Left hindlimb (tissue), 1 donor: ENCODE data around the gene NAT8L.
"Not testable (repeated sequence)": the region's sequence is repeated elsewhere in the genome, so short reads cannot be mapped to it uniquely, and the experiment has no call there.

Experiments used
- DNase-seq: peaks from one replicate; pipeline ENCODE4 v3.0.0-alpha.2; 2018

Gene NAT8L, protein sequence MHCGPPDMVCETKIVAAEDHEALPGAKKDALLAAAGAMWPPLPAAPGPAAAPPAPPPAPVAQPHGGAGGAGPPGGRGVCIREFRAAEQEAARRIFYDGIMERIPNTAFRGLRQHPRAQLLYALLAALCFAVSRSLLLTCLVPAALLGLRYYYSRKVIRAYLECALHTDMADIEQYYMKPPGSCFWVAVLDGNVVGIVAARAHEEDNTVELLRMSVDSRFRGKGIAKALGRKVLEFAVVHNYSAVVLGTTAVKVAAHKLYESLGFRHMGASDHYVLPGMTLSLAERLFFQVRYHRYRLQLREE

DNA sequence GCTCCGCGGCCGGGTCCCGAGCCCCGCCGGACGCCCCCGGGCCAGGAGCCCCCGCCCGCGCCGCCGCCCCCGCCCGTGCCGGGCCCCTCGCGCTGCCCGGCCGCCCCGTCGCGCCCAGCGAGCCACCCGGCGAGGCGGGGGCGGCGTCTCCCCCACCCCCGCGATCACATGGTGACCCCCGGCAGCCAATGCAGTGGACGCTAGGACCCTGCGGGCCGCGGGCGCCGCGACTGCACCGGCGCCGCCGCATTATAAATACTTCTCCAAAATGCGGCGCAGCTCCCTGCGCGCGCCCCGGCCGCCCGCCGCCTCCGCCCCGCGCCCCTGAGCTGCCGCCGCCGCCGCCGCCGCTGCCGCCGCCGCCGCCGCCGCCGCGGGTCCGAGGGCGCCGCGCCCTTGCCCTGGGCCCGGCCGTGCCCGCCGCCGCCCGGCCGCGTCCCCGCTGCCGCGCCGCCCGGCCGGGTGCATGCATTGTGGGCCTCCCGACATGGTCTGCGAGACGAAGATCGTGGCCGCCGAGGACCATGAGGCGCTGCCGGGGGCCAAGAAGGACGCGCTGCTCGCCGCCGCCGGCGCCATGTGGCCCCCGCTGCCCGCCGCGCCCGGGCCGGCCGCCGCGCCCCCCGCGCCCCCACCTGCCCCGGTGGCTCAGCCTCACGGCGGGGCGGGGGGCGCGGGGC lies at the start of gene NAT8L:
Gene NAT8L, plus strand, starts transcription at position 282 of the 680 bp plus-strand sequence. Its CDS starts 185 bp downstream, at position 467.
- DNase-seq: no peak

DNA sequence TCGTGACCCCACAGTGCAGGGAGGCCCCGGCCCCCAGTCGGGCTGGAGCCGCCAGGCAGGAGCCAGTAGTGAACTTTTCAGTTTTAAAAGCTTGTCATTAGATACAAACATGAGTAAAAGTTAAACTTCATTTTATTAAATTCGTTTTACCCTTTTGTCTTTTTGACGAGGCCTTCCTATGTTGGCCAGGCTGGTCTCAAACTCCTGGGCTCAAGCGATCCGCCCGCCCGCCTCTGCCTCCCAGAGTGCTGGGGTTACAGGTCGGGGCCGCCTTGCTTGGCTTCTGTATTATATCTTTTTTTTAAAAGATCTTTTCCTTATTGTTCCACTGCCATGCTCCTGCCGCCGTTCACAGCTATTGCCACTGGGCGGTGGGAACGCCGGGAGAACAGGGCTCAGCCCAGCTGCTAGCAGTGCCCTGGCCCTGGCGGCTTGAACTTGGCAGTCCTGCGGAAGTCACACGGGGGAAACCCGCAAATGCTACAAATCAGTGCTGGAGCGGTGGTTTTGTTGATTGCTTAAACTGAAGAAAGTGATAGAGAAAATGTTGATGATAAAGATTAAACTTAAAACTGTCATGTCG lies 49.4 kb upstream of the NAT8L start:
- peak; percentile 51 for DNase-seq

DNA sequence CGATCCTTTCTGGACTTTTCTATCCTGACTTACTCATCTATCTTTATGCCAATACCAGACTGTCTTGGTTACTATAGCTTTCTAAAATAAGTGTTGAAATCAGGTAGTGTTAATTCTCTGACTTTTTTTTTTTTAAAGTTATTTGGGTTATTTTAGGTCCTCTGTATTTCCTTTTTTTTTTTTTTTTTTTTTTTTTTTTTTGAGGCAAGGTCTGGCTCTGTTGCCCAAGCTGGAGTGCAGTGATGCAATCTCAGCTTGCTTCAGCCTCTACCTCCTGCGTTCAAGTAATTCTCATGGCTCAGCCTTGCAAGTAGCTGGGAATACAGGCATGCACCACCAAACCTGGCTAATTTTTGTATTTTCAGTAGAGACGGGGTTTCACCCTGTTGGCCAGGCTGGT lies 47.5 kb upstream of the NAT8L start:
- DNase-seq: no peak

DNA sequence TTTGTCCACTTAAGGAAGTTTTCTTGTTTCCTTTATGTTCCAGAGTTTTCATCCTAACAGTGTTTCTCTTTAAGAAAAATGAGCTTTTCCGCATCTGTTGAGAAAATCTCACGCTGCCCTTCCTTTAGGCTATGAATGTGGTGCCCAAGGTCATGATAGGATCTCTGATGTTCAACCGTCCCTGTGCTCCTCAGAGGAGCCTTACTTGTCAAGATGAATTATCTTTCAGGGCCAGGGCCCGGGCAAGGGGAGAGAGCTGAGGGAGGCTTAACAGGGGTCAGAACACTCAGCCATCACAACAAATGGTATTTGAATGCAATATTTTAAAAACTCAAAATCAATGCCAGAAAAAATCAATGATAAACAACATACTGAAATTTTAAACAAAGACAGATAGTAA lies 44.1 kb upstream of the NAT8L start:
- no peak for DNase-seq

DNA sequence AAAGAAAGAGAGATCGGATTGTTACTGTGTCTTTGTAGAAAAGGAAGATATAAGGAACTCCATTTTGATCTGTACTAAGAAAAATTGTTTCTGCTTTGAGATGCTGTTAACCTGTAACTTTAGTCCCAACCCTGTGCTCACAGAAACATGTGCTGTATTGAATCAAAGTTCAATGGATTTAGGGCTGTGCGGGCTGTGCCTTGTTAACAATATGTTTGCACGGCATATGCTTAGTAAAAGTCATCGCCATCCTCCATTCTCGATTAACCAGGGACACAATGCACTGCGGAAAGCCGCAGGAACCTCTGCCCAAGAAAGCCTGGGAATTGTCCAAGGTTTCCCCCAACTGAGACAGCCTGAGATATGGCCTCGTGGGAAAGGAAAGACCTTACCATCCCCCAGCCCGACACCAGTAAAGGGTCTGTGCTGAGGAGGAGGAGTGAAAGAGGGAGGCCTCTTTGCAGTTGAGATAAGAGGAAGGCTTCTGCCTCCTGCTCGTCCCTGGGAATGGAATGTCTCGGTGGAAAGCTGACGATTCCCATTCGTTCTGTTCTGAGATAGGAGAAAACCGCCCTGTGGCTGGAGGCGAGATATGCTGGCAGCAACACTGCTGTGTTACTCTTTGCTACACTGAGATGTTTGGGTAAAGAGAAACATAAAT lies 37.6 kb upstream of the NAT8L start:
- not testable (repeated sequence) for DNase-seq

DNA sequence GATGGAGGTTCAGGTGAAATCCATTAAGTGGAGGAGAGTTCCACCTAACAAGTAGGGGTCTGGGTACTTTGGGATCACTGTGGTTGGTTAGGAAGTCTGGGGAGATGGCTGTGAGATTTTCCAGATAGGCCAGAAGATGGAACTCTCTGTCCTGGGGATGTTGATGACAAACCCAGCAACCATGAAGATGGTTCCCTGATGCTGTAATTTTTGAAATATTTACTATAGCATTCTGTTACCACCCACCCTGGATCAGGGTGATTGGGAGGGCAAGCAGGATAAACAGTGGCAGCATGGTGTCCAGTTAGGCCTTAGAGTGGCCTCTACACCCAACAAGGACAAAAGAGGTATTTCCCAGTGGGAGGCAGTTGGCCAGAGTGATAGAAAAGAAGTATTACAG lies 34.4 kb upstream of the NAT8L start:
- no peak for DNase-seq

DNA sequence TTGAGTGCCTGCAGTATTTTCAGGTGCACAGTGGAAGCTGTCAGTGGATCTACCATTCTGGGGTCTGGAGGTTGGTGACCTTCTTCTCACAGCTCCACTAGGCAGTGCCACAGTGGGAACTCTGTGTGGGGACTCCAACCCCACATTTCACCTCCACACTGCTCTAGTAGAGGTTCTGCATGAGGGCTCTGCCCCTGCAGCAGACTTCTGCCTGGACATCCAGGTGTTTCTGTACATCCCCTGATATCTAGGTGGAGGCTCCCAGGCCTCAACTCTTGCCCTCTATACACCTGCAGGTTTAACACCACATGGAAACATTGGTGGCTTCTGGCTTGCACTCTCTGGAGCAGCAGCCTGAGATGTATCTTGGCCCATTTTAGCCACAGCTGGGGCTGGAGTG lies 33.3 kb upstream of the NAT8L start:
- DNase-seq: no peak

DNA sequence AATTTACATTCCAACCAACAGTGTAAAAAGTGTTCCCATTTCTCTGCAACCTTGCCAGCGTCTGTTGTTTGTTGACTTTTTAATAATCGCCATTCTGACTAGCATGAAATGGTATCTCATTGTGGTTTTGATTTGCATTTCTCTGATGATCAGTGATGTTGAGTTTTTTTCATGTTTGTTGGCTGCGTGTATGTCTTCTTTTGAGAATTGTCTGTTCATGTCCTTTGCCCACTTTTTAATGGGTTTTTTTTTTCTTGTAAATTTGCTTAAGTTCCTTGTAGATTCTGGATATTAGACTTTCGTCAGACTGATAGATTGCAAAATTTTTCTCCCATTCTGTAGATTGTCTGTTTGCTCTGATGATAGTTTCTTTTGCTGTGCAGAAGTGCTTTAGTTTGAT lies 32.0 kb upstream of the NAT8L start:
- DNase-seq: not testable (repeated sequence)

DNA sequence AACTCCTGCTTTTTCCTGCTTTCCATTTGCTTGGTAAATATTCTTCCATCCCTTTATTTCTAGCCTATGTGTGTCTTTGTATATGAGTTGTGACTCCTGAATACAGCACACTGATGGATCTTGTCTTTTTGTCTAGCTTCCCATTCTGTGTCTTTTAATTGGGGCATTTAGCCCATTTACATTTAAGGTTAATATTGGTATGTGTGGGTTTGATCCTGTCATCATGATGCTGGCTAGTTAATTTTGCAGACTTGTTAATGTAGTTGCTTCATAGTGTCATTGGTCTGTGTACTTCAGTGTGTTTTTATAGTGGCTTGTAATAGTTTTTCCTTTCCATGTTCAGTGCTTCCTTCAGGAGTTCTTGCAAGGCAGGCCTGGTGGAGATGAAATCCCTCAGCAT lies 28.0 kb upstream of the NAT8L start:
- not testable (repeated sequence) for DNase-seq

DNA sequence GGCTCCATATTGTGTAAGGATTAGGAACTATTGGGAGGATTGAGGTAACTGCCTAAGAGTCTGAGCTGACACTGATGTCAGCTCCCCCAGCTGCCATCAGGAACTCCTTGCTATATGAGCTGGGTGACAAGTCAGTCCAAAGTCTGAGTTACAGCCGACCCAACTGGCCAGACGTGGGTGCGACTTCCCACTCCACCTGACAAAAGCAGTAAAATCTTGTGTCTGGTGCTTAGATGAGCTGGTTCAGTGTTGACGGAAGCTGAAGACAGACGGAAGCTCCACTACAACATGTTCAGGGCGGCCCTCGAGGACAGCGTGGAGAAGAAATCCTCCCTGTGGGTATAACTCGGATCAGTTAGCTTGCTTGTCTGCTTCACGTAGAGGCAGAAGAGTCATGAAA lies 22.8 kb upstream of the NAT8L start:
- no peak for DNase-seq

DNA sequence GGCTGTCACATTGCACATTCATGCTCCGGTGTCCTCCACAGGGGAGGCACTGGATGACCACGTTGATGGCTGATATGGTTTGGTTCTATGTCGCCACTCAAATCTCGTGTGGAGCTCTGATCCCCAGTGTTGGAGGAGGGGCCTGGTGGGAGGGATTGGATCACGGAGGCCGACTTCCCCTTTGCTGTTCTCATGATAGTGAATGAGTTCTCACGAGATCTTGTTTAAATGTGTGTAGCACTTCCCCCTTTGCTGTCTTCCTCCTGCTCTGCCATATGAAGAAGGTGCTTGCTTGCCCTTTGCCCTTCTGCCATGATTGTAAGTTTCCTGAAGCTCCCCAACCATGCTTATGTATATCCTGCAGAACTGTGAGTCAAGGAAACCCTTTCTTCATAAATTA lies 22.3 kb upstream of the NAT8L start:
- DNase-seq: no peak

DNA sequence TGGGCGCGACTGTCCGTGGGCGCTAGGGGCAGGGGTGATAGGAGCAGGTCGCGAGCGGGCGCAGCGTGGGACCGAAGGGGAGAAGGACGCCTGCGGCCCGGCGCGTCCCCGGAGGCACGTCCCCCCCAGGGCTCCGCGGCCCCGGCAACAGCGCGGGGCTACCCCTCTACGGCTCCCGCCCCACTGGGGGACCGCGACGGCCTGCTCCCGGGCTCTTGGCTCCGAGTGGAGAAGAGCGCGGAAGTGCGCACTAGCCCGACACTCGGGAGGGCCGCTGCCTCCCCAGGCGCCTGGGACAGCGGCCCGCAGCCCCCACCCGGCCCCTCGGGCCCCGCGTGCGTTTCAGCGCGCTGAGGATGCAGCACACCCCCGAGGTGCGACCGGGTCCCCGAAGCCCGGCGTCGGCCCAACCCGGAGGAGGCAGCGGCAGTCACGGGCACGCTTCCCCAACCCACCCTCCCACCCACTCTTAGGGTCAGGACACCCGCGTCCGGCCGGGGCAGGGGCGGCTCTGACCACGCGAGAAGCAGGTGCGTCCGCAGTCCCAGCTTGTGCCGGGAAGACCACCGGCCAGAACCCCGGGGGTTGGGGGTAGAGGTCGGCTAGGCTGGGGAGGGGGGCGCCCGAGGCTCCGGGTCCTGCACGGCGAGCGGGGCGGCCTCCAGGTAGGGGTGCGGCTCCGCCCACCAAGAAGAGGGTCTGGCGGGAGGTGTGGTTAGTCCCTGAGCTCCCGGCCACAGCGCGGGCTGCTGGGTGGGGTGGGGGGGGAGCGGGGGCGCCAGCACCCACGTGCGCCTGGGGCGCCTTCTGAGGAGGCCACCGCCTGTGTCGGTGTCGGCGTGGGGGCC lies 18.5 kb upstream of the NAT8L start:
- DNase-seq: no peak

DNA sequence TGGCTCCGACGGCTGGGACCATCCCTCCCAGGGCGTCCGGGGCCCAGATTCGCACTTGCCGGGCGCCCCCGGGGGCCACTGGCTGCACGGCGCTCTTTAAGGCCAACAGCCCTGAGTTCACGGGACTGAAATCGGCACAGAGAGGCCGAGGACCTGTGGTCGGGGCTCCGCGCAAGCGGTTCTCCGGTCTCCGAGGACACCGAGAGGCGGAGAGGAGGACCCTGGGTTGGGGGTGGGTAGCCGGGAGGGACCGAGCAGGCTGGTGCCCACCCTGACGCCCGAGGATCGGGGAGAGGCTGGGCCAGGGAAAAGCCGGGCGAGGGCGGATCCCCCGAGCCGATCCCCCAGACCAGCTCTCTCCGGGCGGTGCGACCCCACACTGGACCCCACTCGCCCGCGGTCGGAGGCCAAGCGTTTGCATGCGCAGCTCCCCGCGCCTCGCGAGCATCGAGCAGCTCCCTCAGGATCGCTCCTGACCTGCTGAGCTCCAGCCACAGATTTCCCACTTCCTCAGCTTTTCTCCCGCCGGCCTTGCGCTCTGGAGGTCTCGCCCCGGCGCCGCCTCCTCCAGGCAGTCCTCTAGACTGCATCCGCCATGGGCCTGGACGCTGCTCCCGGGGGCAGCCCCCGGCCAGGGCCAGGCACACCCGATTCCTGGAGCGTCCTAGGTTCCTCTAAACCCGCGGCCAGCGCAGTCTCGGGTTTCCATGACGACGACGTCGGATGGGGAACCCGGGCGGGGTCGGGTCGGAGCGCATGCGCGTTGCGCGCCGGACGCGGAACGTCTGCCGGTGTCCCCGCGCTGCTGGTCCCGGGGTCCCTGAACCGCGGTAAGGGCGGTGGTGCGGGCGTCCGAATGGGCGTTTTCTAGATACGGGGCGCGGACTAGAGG lies 17.6 kb upstream of the NAT8L start:
- DNase-seq: peak; percentile 85

DNA sequence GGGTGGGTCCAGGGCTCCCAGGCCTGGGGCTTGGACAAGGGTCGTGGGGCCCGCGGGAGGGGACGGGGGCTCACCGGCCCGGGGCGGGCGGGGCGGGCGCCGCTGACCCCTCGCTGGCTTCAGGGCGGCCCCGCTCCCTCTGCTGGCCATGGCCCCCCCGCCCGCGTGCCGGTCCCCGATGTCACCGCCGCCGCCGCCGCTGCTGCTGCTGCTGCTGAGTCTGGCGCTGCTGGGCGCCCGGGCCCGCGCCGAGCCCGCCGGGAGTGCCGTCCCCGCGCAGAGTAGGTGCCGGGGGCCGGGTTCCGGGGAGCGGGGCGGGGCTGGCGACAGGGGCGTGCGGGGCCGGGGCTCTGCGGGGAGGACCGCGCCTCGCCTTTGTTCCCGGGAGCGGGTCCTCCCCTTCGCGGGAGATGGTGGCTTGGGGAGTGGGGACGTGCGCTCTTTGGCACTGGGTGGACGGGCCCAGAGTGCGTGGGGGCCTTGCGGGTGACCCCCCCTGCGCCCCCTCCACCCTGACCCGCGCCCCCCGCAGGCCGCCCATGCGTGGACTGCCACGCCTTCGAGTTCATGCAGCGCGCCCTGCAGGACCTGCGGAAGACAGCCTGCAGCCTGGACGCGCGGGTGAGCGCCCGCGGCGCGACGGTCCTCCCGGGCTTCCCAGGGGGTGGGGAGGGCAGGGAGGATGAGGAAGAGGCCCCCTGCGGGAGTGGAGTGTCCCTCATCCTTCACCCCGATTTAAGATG lies 16.8 kb upstream of the NAT8L start:
- no peak for DNase-seq

DNA sequence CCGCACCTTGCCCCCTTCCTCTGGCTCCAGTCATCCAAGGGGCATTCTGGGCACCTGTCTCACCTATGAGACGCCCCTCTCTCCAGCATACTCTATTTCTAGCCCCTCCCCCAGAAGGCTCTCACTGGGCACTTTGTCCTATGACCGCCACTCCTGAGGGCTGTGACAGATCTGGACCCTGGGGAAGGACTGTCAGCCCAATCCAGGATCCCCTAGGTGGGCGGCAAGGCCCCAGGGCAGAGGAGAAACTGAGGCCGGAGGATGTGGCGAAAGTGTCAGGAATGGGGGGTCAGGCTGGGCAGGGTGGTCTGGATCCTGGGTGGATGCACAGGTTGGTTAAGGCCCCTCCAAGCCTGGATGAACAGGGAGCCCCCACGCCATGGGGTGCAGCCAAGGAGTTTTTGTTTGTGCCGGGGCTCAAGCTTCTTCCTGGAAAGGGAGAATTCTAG lies 16.2 kb upstream of the NAT8L start:
- no peak for DNase-seq

DNA sequence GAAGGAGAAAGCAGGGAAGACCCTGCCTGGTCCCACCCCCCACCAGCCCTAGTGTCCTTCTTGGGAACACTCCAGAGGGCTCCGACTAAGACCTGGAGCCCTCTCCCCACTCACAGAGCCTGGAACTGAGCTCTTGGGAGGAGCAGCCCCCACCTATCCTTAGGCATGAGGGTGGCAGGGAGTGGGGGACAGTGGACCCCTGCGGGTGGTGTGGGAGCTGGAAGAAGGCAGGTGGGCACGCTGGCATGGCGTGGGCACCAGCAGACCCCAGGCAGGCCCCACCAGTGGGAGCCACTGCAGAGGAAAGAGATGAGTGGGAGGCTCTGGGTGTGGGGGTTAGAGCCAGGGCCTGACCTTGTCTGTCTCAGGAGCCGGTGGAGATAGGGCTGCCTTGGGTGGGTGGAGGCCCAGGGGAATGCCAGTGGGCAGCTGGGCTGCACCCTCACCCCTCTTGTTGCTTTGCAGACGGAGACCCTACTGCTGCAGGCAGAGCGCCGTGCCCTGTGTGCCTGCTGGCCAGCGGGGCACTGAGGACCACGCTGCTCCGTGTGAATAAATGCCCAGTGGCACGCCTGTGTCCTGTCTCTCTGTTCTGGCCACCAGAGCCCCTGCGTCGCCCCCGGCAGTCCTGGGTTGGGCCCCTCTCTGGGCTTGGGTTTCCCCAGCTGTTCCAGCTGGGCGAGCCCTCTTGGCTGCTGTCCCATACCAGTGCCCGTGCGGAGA lies 15.6 kb upstream of the NAT8L start:
- no peak for DNase-seq

DNA sequence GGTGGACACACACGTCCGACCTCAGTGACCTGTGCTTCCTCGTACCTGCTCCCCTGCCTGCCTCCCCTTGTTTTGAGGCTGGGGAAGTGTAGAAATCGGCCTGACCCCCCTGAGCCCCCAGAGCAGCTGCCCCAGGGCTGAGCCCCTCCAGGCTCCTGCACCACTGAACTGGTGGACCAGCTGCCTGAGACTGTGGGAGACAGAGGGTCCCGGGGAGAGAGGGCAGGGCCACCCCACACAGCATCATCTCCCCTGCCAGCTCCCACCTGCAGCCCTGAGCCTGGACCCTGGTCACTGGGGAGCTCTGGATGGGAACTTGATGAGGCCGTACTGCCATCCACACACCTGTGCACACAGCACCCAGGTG lies 15.0 kb upstream of the NAT8L start:
- DNase-seq: no peak

DNA sequence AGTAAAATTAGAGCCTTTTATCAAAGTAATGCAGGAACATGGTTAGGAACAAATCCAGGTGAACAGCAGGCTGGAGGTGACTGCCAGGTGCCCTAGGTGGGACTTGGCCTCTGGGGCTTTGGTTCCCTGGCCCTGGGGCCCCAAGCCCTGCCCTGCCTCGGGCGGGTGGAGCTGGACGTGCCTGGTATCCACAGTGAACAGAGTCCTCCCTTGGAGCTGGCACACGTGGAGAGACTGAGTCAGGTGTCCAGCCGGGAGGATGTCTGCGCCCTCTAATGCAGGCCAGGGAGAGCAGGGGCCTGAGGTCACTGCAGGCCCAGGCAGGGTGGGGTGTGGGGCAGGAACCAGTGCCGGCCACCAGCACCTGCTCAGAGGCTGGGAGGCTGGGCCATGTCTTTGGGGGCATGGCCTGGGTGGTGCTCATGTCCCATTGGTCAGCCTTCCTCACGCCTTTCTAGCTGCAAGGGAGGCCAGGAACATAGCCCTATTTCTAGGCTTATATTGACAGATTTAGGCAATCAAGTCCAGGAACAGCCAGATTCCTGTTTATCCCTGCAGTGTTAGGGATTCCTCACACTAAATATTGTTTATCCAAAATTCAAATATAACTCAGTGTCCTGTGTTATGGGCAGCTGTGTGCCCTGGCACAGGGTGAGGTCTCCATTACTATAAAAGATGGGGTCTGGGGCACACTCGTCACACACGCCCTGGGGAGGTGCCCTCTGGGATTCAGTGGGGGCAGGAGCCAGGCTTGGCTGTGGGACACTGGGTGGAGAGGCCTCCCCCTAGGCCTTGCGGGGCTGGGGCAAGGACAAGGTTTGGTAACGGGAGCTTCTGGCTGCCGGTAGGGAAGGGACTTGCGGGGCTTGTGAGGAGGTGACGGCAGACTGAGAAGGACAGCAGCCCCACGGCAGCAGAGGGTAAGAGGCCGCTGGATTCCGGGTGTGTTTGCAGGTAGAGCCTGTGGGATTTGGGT lies 14.3 kb upstream of the NAT8L start:
- DNase-seq: no peak

DNA sequence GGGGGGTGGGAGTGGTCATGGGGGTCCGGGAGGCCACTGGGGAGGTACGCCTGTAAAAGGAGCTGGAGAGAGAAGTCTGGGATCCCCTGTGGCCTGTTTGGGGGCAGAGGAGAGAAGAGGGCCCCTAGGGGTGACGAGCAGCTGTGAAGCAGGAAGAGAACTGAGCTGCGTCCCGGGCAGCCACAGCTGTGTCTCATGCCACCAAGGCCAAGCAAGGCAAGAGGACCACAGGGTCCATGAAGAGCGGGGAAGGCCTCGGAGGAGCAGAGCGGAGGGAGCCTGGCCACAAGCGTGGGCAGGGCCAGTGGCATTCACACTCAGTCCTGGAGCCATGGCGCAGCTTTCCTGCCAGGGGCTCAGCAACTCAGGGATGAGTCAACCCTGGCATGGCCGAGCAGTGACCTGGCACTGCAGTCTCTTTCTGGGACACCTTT lies 13.6 kb upstream of the NAT8L start:
- no peak for DNase-seq
